WTC11 (cell line): Measurements from ENCODE around the gene AP1G1. TPM values are rescaled to one million over a fixed set of nuclear protein-coding genes. Genes with fewer than 3 reads are reported as not detected.

Experiments
- ATAC-seq: fragments of 200-7000 bp; cut with Tn5 transposase; 2 replicates; pipeline ENCODE4 v1.10.0; 2021; ENCODE audit warnings: mild to moderate bottlenecking, moderate library complexity
- CTCF ChIA-PET: fragments of 300-600 bp; sonication (Branson Sonifier 250); formaldehyde crosslinking; loops from one replicate; lab custom pipeline; 2021; ENCODE audit warnings: antibody characterized with exemption; lab: Charles Lee
- POLR2A ChIA-PET: fragments of 350-600 bp; sonication (Branson Sonifier 250); formaldehyde crosslinking; loops from one replicate; lab custom pipeline; 2021; ENCODE audit warnings: antibody characterized with exemption; lab: Charles Lee
- DNase-seq: peaks from one replicate; pipeline ENCODE4 v3.0.0; 2021; ENCODE audit warnings: low spot score
- H3K27ac Mint-ChIP-seq: 2 replicates; pipeline ENCODE4 v1.8.0; 2021; ENCODE audit warnings: mixed read lengths
- H3K27me3 Mint-ChIP-seq: 2 replicates; pipeline ENCODE4 v1.8.0; 2021; ENCODE audit warnings: low read depth, mild to moderate bottlenecking, moderate library complexity, mixed read lengths
- H3K36me3 Mint-ChIP-seq: 2 replicates; pipeline ENCODE4 v1.8.0; 2021; ENCODE audit warnings: mixed read lengths
- H3K4me1 Mint-ChIP-seq: 2 replicates; pipeline ENCODE4 v1.8.0; 2022; ENCODE audit warnings: mixed read lengths
- H3K4me3 Mint-ChIP-seq: 2 replicates; pipeline ENCODE4 v1.8.0; 2021; ENCODE audit warnings: mild to moderate bottlenecking, moderate library complexity, mixed read lengths
- H3K9me3 Mint-ChIP-seq: 2 replicates; pipeline ENCODE4 v1.8.0; 2021; ENCODE audit warnings: mixed read lengths
- ARID4B ChIP-seq: sonication (generic); formaldehyde crosslinking; IDR thresholded peaks from 2 replicates; pipeline ENCODE4 v1.8.0; 2023; ENCODE audit warnings: missing genetic modification reagents, mild to moderate bottlenecking, borderline replicate concordance
- ATF1 ChIP-seq: sonication (generic); formaldehyde crosslinking; IDR thresholded peaks from 2 replicates; pipeline ENCODE4 v1.8.1; 2023; ENCODE audit warnings: mild to moderate bottlenecking, moderate library complexity, missing genetic modification reagents
- ERG ChIP-seq: fragments of 250-450 bp; sonication (Bioruptor Pico); IDR thresholded peaks from 2 replicates; pipeline ENCODE4 v1.8.0; 2021; ENCODE audit warnings: mild to moderate bottlenecking
- ESRRA ChIP-seq: sonication (generic); formaldehyde crosslinking; IDR thresholded peaks from 2 replicates; pipeline ENCODE4 v1.8.1; 2022; ENCODE audit warnings: mild to moderate bottlenecking, missing genetic modification reagents, borderline replicate concordance
- ETV6 ChIP-seq: sonication (generic); formaldehyde crosslinking; IDR thresholded peaks from 2 replicates; pipeline ENCODE4 v1.8.1; 2022; ENCODE audit warnings: mild to moderate bottlenecking, missing genetic modification reagents
- FOXP1 ChIP-seq: sonication (generic); formaldehyde crosslinking; IDR thresholded peaks from 2 replicates; pipeline ENCODE4 v1.8.0; 2022; ENCODE audit warnings: missing genetic modification reagents, mild to moderate bottlenecking, moderate library complexity, borderline replicate concordance
- FOXP4 ChIP-seq: sonication (generic); formaldehyde crosslinking; IDR thresholded peaks from 2 replicates; pipeline ENCODE4 v1.8.0; 2022; ENCODE audit warnings: mild to moderate bottlenecking, missing genetic modification reagents
- HMGA2 ChIP-seq: fragments of 250-450 bp; sonication (Bioruptor Pico); IDR thresholded peaks from 2 replicates; pipeline ENCODE4 v1.4.0; 2021; ENCODE audit warnings: mild to moderate bottlenecking, moderate library complexity
- HMGXB4 ChIP-seq: sonication (generic); formaldehyde crosslinking; IDR thresholded peaks from 2 replicates; pipeline ENCODE4 v1.8.1; 2023; ENCODE audit warnings: mild to moderate bottlenecking, moderate library complexity, missing genetic modification reagents
- IRF2 ChIP-seq: sonication (generic); formaldehyde crosslinking; IDR thresholded peaks from 2 replicates; pipeline ENCODE4 v1.8.0; 2022; ENCODE audit warnings: low read depth, missing genetic modification reagents, borderline replicate concordance
- KAT7 ChIP-seq: sonication (generic); formaldehyde crosslinking; IDR thresholded peaks from 2 replicates; pipeline ENCODE4 v1.8.1; 2023; ENCODE audit warnings: missing genetic modification reagents, mild to moderate bottlenecking, borderline replicate concordance
- NFYB ChIP-seq: sonication (generic); formaldehyde crosslinking; conservative IDR thresholded peaks from 2 replicates; pipeline ENCODE4 v1.8.0; 2022; ENCODE audit warnings: low read depth, missing genetic modification reagents
- NR1H2 ChIP-seq: sonication (generic); formaldehyde crosslinking; IDR thresholded peaks from 2 replicates; pipeline ENCODE4 v1.9.0; 2021; ENCODE audit warnings: mild to moderate bottlenecking, moderate library complexity, missing genetic modification reagents
- SOX15 ChIP-seq: fragments of 250-450 bp; sonication (Bioruptor Pico); IDR thresholded peaks from 2 replicates; pipeline ENCODE4 v1.9.0; 2021; ENCODE audit warnings: mild to moderate bottlenecking
- TEAD1 ChIP-seq: sonication (generic); formaldehyde crosslinking; IDR thresholded peaks from 2 replicates; pipeline ENCODE4 v1.8.0; 2022; ENCODE audit warnings: mild to moderate bottlenecking, missing genetic modification reagents
- USF2 ChIP-seq: sonication (generic); formaldehyde crosslinking; IDR thresholded peaks from 2 replicates; pipeline ENCODE4 v1.8.1; 2023; ENCODE audit warnings: mild to moderate bottlenecking, missing genetic modification reagents, moderate library complexity
- ZNF138 ChIP-seq: sonication (generic); formaldehyde crosslinking; conservative IDR thresholded peaks from 2 replicates; pipeline ENCODE4 v1.8.1; 2022; ENCODE audit warnings: mild to moderate bottlenecking, moderate library complexity, missing genetic modification reagents
- ZNF232 ChIP-seq: sonication (generic); formaldehyde crosslinking; IDR thresholded peaks from 2 replicates; pipeline ENCODE4 v1.8.0; 2022; ENCODE audit warnings: mild to moderate bottlenecking, missing genetic modification reagents
- total RNA-seq: library from RNA; stranded (reverse); gene quantifications from 3 replicates; pipeline ENCODE4 v1.2.3, GENCODE V29; 2021

The AP1G1 gene
- total RNA-seq, 1 experiment from 2014 or later, result 72.4 TPM

GRCh38 chr16:71707199-71707598, 101.4 kb downstream of the AP1G1 start (continued):
- TF ChIP-seq FOXP4 (CRISPR knock-in tag) (peak; percentile 64; the same call in 1 of the 2 replicates), USF2 (CRISPR knock-in tag) (peak; percentile 65), ETV6 (CRISPR knock-in tag) (peak; percentile 71; the same call in 1 of the 2 replicates), IRF2 (CRISPR knock-in tag) (no peak)
- TF ChIP-seq, all 79 proteins: peak for 5

- CTCF ChIA-PET, result interaction anchor here (0.7 kb wide), 1 partner anchor 1030 kb away, joined by 5 read pairs; no protein-coding TSS in a partner anchor
- Mint-ChIP-seq H3K36me3 (peaks cover 3% of the 10 kb centered on the region), H3K27ac (peak overlapping the region; percentile 47), H3K4me1 (peaks cover 58% of the 10 kb centered on the region), H3K27me3 (no peaks in the 10 kb centered on the region)
- no peak for DNase-seq
- no peak for TF ChIP-seq ARID4B (CRISPR knock-in tag)
- TF ChIP-seq NFYB, result no peak
- no peak for TF ChIP-seq SOX15 (CRISPR knock-in tag)
- TF ChIP-seq ZNF232 (CRISPR knock-in tag), result no peak
- no peak for TF ChIP-seq ZNF138 (CRISPR knock-in tag)
- TF ChIP-seq HMGXB4 (CRISPR knock-in tag), result no peak
- no peak for TF ChIP-seq USF2 (CRISPR knock-in tag)
- TF ChIP-seq ATF1 (CRISPR knock-in tag), result no peak
- no peak for TF ChIP-seq TEAD1 (CRISPR knock-in tag)
- TF ChIP-seq NR1H2, result no peak
- no peak for TF ChIP-seq HMGA2 (CRISPR knock-in tag)
- no peak for TF ChIP-seq ESRRA
- no peak for TF ChIP-seq ERG (CRISPR knock-in tag)
- no peak for TF ChIP-seq KAT7
- no peak for TF ChIP-seq FOXP1 (CRISPR knock-in tag)
- TF ChIP-seq, all 79 proteins: peak for 0
- Mint-ChIP-seq H3K9me3 (no peaks in the 10 kb centered on the region), H3K4me3 (no peak overlapping the region)
- no peak for ATAC-seq
- POLR2A ChIA-PET, result no interaction called here
Measured at GRCh38 chr16:71706046-71706445, 102.6 kb downstream of the AP1G1 start.
